ENCODE measurements around the gene VHLL. TPM values are rescaled to one million over a fixed set of nuclear protein-coding genes. Genes with fewer than 3 reads are reported as not detected.
A peak's percentile ranks its signal among the peaks of the same experiment; 100 is the strongest.

The VHLL gene
- total RNA-seq, 4 donors from 2014 or later = not detected

- no peak for TF ChIP-seq CTCF (IDR thresholded peaks at IDR 0.05)
- ATAC-seq (ENCODE audit: low FRiP score) = peak; percentile 97
- DNase-seq (ENCODE audit: low spot score) = peak; percentile 75
Observed at GRCh38 chr1:156291226-156292061, 7.7 kb downstream of the VHLL start.

- no peak for ATAC-seq (ENCODE audit: low FRiP score)
Observed at GRCh38 chr1:156289857-156290256, 9.2 kb downstream of the VHLL start.

GRCh38 chr1:156286061-156286460, 13.0 kb downstream of the VHLL start:
- no peak for TF ChIP-seq CTCF (IDR thresholded peaks at IDR 0.05)
- DNase-seq (ENCODE audit: low spot score) = no peak
- ATAC-seq (ENCODE audit: low FRiP score) = no peak

More at GRCh38 chr1:156289857-156290256, 9.2 kb downstream of the VHLL start:
- TF ChIP-seq CTCF (IDR thresholded peaks at IDR 0.05) = no peak
- DNase-seq (ENCODE audit: low spot score) = no peak

- TF ChIP-seq CTCF (IDR thresholded peaks at IDR 0.05) = no peak
- ATAC-seq (ENCODE audit: low FRiP score) (no peak), DNase-seq (ENCODE audit: low spot score) (no peak)
Observed at GRCh38 chr1:156285437-156285836, 13.7 kb downstream of the VHLL start.

GRCh38 chr1:156284757-156285156, 14.3 kb downstream of the VHLL start:
- no peak for DNase-seq (ENCODE audit: low spot score)
- ATAC-seq (ENCODE audit: low FRiP score) = no peak
- no peak for TF ChIP-seq CTCF (IDR thresholded peaks at IDR 0.05)

- TF ChIP-seq CTCF (IDR thresholded peaks at IDR 0.05) = no peak
- DNase-seq (ENCODE audit: low spot score) (no peak), ATAC-seq (ENCODE audit: low FRiP score) (no peak)
Observed at GRCh38 chr1:156284112-156284511, 15.0 kb downstream of the VHLL start, which contains the start of gene TMEM79. TMEM79 (plus strand) TSS chr1:156284325; CDS start chr1:156285227, 902 bp downstream.

- no peak for ATAC-seq (ENCODE audit: low FRiP score)
- DNase-seq (ENCODE audit: low spot score) = no peak
- TF ChIP-seq CTCF (IDR thresholded peaks at IDR 0.05) = no peak
Observed at GRCh38 chr1:156283521-156283920, 15.6 kb downstream of the VHLL start.

Data from omental fat pad (tissue), 4 donors.